Epithelial cell of esophagus (primary cell): ENCODE data around the gene PARVB.

Source experiments
- DNase-seq: peaks from one replicate; pipeline ENCODE4 v3.0.0; 2010; ENCODE audit warnings: low read depth
- H3K4me3 ChIP-seq: 2 replicates; pipeline ENCODE4 v1.5.1; 2011; ENCODE audit warnings: mild to moderate bottlenecking, low read length, control low read depth
- CTCF ChIP-seq: IDR thresholded peaks from 2 replicates; pipeline ENCODE4 v1.5.1; 2011; ENCODE audit warnings: low read depth, mild to moderate bottlenecking, low read length, control low read depth, inconsistent platforms; ENCODE audit not compliant: insufficient read depth; ENCODE audit errors: missing control alignments

Gene PARVB

GRCh38 chr22:44075670-44076069 lies 51.6 kb downstream of the PARVB start:
- DNase-seq = no peak
- no peak overlapping the region for H3K4me3 ChIP-seq
- no peak for TF ChIP-seq CTCF

- H3K4me3 ChIP-seq = no peak overlapping the region
- TF ChIP-seq CTCF = no peak
- DNase-seq = no peak
Observed at GRCh38 chr22:44076825-44077224, 52.7 kb downstream of the PARVB start.

GRCh38 chr22:44080936-44081861 lies 57.1 kb downstream of the PARVB start:
- DNase-seq = peak; percentile 71
- no peak overlapping the region for H3K4me3 ChIP-seq
- TF ChIP-seq CTCF = peak; percentile 92

GRCh38 chr22:44082801-44083200 lies 58.7 kb downstream of the PARVB start:
- no peak for TF ChIP-seq CTCF
- no peak for DNase-seq
- no peak overlapping the region for H3K4me3 ChIP-seq

GRCh38 chr22:44084044-44084772 lies 60.1 kb downstream of the PARVB start:
- H3K4me3 ChIP-seq = no peak overlapping the region
- TF ChIP-seq CTCF = no peak
- DNase-seq = no peak

GRCh38 chr22:44085743-44086270 lies 61.7 kb downstream of the PARVB start:
- H3K4me3 ChIP-seq = no peak overlapping the region
- TF ChIP-seq CTCF = peak; percentile 68
- peak; percentile 87 for DNase-seq
